Inferior parietal cortex (tissue), 1 donor: ENCODE results near the gene SLCO2A1.

Experiments used
- DNase-seq: peaks from one replicate; pipeline ENCODE4 v3.0.0-alpha.2; 2016; ENCODE audit errors: extremely low spot score

SLCO2A1 gene

GRCh38 chr3:133980550-133980949 is 49.2 kb downstream of the SLCO2A1 start:
- DNase-seq, result no peak

GRCh38 chr3:133980035-133980434 is 49.7 kb downstream of the SLCO2A1 start:
- DNase-seq, result no peak

- no peak for DNase-seq
These were observed 50.2 kb downstream of the SLCO2A1 start for GRCh38 chr3:133979553-133979952.

GRCh38 chr3:133977568-133977967 is 52.2 kb downstream of the SLCO2A1 start:
- no peak for DNase-seq

- DNase-seq, result no peak
These were observed 56.3 kb downstream of the SLCO2A1 start for GRCh38 chr3:133973249-133973980.

- no peak for DNase-seq
These were observed 57.6 kb downstream of the SLCO2A1 start for GRCh38 chr3:133972156-133972555.

GRCh38 chr3:133970916-133971315 is 58.8 kb downstream of the SLCO2A1 start:
- no peak for DNase-seq

GRCh38 chr3:133970339-133970738 is 59.4 kb downstream of the SLCO2A1 start:
- DNase-seq, result no peak

GRCh38 chr3:133967992-133968892 is 61.5 kb downstream of the SLCO2A1 start:
- no peak for DNase-seq

- no peak for DNase-seq
These were observed 62.8 kb downstream of the SLCO2A1 start for GRCh38 chr3:133966954-133967353.

- DNase-seq, result no peak
These were observed 63.8 kb downstream of the SLCO2A1 start for GRCh38 chr3:133965906-133966305.

- no peak for DNase-seq
These were observed 64.6 kb downstream of the SLCO2A1 start for GRCh38 chr3:133965013-133965570.

GRCh38 chr3:133964547-133964946 is 65.2 kb downstream of the SLCO2A1 start:
- DNase-seq, result no peak

- DNase-seq, result no peak
These were observed 65.9 kb downstream of the SLCO2A1 start for GRCh38 chr3:133963657-133964396.

GRCh38 chr3:133962849-133963248 is 66.9 kb downstream of the SLCO2A1 start:
- DNase-seq, result no peak

GRCh38 chr3:133958071-133958805 is 71.5 kb downstream of the SLCO2A1 start:
- no peak for DNase-seq

GRCh38 chr3:133956982-133957381 is 72.7 kb downstream of the SLCO2A1 start:
- no peak for DNase-seq

GRCh38 chr3:133956353-133956752 is 73.4 kb downstream of the SLCO2A1 start:
- DNase-seq, result no peak

- no peak for DNase-seq
These were observed 73.8 kb downstream of the SLCO2A1 start for GRCh38 chr3:133955892-133956291.

GRCh38 chr3:133954717-133955360 is 74.9 kb downstream of the SLCO2A1 start:
- DNase-seq, result no peak

- DNase-seq, result no peak
These were observed 76.4 kb downstream of the SLCO2A1 start for GRCh38 chr3:133953297-133953696.
